GM23338 (cell line): ENCODE data around the gene TOMM40L.

ENCODE experiments used
- POLR2AphosphoS5 ChIP-seq: IDR thresholded peaks from 2 replicates; pipeline ENCODE4 v1.6.1; 2016; ENCODE audit warnings: antibody characterized with exemption, low read depth
- TF ChIP-seq, protein P1 (sequence below), 2 experiments: fragments of 200-600 bp in 1 of 2; sonication (generic) in 1 of 2; conservative IDR thresholded peaks; 2 replicates each; pipeline versions ENCODE4 v1.5.1 to v1.6.1; 2016 to 2017; ENCODE audit warnings: antibody characterized with exemption in 2 of 2, low read depth in 2 of 2, mild to moderate bottlenecking in 2 of 2, moderate library complexity in 1 of 2

DNA sequence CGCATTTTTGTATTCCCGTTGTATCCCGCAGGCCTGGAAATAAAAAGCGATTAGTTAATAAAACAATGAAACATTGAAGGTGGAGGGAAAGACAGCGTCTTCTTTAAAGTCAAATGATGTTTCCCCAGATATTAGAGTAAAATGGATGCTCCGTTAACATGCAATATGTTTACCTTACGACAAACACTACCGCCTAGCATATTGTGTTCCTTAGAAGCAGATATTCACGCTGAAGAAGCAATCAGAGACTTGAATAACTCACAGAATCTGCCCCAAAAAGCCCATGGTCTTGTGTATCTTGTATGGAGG, 48.0 kb upstream of the TOMM40L start:
- TF ChIP-seq, protein P1, sequence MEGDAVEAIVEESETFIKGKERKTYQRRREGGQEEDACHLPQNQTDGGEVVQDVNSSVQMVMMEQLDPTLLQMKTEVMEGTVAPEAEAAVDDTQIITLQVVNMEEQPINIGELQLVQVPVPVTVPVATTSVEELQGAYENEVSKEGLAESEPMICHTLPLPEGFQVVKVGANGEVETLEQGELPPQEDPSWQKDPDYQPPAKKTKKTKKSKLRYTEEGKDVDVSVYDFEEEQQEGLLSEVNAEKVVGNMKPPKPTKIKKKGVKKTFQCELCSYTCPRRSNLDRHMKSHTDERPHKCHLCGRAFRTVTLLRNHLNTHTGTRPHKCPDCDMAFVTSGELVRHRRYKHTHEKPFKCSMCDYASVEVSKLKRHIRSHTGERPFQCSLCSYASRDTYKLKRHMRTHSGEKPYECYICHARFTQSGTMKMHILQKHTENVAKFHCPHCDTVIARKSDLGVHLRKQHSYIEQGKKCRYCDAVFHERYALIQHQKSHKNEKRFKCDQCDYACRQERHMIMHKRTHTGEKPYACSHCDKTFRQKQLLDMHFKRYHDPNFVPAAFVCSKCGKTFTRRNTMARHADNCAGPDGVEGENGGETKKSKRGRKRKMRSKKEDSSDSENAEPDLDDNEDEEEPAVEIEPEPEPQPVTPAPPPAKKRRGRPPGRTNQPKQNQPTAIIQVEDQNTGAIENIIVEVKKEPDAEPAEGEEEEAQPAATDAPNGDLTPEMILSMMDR (conservative IDR thresholded peaks at IDR 0.05; ENCODE audit: low read depth in 2 of 2) = no peak; a peak in 1 of 4 replicates
- no peak for TF ChIP-seq POLR2AphosphoS5
